ENCODE results near the gene SNTA1.

The SNTA1 gene

GRCh38 chr20:33412484-33412838 is 31.1 kb downstream of the SNTA1 start:
- no peak overlapping the region for H3K4me2 ChIP-seq (ENCODE audit: low read length)
- H3K36me3 ChIP-seq (ENCODE audit: insufficient read depth, low read length) = peaks cover 6% of the 10 kb centered on the region
- TF ChIP-seq, protein P1, sequence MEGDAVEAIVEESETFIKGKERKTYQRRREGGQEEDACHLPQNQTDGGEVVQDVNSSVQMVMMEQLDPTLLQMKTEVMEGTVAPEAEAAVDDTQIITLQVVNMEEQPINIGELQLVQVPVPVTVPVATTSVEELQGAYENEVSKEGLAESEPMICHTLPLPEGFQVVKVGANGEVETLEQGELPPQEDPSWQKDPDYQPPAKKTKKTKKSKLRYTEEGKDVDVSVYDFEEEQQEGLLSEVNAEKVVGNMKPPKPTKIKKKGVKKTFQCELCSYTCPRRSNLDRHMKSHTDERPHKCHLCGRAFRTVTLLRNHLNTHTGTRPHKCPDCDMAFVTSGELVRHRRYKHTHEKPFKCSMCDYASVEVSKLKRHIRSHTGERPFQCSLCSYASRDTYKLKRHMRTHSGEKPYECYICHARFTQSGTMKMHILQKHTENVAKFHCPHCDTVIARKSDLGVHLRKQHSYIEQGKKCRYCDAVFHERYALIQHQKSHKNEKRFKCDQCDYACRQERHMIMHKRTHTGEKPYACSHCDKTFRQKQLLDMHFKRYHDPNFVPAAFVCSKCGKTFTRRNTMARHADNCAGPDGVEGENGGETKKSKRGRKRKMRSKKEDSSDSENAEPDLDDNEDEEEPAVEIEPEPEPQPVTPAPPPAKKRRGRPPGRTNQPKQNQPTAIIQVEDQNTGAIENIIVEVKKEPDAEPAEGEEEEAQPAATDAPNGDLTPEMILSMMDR (IDR thresholded peaks at IDR 0.05; ENCODE audit: low read length) = no peak
- no peak for TF ChIP-seq EZH2 (IDR thresholded peaks at IDR 0.05; ENCODE audit: borderline replicate concordance, low read length)
- H3K4me3 ChIP-seq (ENCODE audit: low read depth, low read length, poor library complexity, severe bottlenecking) = no peak overlapping the region
- no peak overlapping the region for H2AFZ ChIP-seq (ENCODE audit: low read length)
- no peaks in the 10 kb centered on the region for H3K79me2 ChIP-seq (ENCODE audit: insufficient read depth, low read length)
- H3F3A ChIP-seq (ENCODE audit: insufficient read depth, low read length) = no peaks in the 10 kb centered on the region
- H3K4me1 ChIP-seq (ENCODE audit: insufficient read depth, low read length, severe bottlenecking) = peaks cover 24% of the 10 kb centered on the region
- H3K27ac ChIP-seq (ENCODE audit: low read depth, low read length, poor library complexity, severe bottlenecking) = no peak overlapping the region
- H3K9me3 ChIP-seq (ENCODE audit: low read length) = no peaks in the 10 kb centered on the region
- H3K27me3 ChIP-seq (ENCODE audit: insufficient read depth, low read length) = no peaks in the 10 kb centered on the region
- H4K20me1 ChIP-seq (ENCODE audit: insufficient read depth, low read length) = no peaks in the 10 kb centered on the region
- no peak overlapping the region for H3K9ac ChIP-seq (ENCODE audit: low read length)
- no peaks in the 10 kb centered on the region for H3K9me2 ChIP-seq (ENCODE audit: low read depth, low read length)

DNA sequence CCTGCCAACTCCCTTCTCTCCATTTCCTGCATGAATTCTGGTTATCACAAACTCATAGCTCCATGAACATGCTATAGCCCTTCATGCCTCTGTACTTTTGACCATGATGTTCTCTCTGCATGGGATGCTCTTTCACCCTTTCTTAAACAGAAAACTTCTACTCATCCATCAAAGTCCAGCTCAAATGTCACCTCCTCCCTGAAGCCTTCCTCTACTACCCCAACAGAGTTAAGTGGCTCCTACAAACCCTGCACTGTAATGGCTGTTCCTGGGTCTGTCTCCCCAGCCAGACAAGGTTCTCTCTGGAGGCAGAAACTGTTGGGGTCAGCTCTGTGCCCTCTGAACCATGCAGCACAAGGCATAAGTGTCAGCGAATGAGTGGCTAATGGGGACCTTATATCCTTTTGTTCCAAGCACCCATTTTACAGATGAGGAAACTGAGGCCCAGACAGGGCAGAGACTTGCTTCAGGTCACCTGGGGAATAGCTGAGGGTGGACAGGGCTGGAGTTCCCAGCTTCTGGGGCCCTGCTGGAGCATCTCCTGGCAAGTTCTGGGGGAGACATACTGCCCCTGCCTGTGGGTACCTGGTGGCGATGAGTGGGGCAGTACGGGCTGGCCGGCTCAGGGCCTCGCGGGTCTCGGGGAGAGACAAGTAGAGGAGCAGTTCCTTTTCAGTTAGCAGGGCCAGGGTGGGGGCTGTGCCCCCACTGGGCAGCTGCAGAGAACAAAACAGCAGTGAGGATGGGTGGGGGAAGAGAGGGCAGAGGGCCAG is 31.7 kb downstream of the SNTA1 start:
- no peak overlapping the region for H3K4me3 ChIP-seq (ENCODE audit: low read depth, low read length, poor library complexity, severe bottlenecking)
- no peaks in the 10 kb centered on the region for H3K9me3 ChIP-seq (ENCODE audit: low read length)

GRCh38 chr20:33411242-33411641 is 32.3 kb downstream of the SNTA1 start:
- TF ChIP-seq EZH2 (IDR thresholded peaks at IDR 0.05; ENCODE audit: borderline replicate concordance, low read length) = no peak
- TF ChIP-seq, protein P1 (IDR thresholded peaks at IDR 0.05; ENCODE audit: low read length) = no peak
- Histone ChIP-seq H3K79me2 (ENCODE audit: insufficient read depth, low read length) (no peaks in the 10 kb centered on the region), H3F3A (ENCODE audit: insufficient read depth, low read length) (no peaks in the 10 kb centered on the region), H3K27me3 (ENCODE audit: insufficient read depth, low read length) (no peaks in the 10 kb centered on the region), H3K27ac (ENCODE audit: low read depth, low read length, poor library complexity, severe bottlenecking) (no peak overlapping the region), H2AFZ (ENCODE audit: low read length) (no peak overlapping the region), H3K4me3 (ENCODE audit: low read depth, low read length, poor library complexity, severe bottlenecking) (no peak overlapping the region), H3K4me2 (ENCODE audit: low read length) (no peak overlapping the region), H3K36me3 (ENCODE audit: insufficient read depth, low read length) (peaks cover 18% of the 10 kb centered on the region), H4K20me1 (ENCODE audit: insufficient read depth, low read length) (no peaks in the 10 kb centered on the region), H3K9ac (ENCODE audit: low read length) (no peak overlapping the region), H3K9me2 (ENCODE audit: low read depth, low read length) (no peaks in the 10 kb centered on the region), H3K4me1 (ENCODE audit: insufficient read depth, low read length, severe bottlenecking) (peaks cover 29% of the 10 kb centered on the region), H3K9me3 (ENCODE audit: low read length) (no peaks in the 10 kb centered on the region)

More for the DNA sequence above, 31.7 kb downstream of the SNTA1 start:
- Histone ChIP-seq H3K9me2 (ENCODE audit: low read depth, low read length) (no peaks in the 10 kb centered on the region), H3F3A (ENCODE audit: insufficient read depth, low read length) (no peaks in the 10 kb centered on the region), H3K4me1 (ENCODE audit: insufficient read depth, low read length, severe bottlenecking) (peaks cover 29% of the 10 kb centered on the region), H3K27me3 (ENCODE audit: insufficient read depth, low read length) (no peaks in the 10 kb centered on the region), H3K9ac (ENCODE audit: low read length) (no peak overlapping the region), H3K79me2 (ENCODE audit: insufficient read depth, low read length) (no peaks in the 10 kb centered on the region), H3K36me3 (ENCODE audit: insufficient read depth, low read length) (peaks cover 11% of the 10 kb centered on the region), H4K20me1 (ENCODE audit: insufficient read depth, low read length) (no peaks in the 10 kb centered on the region), H2AFZ (ENCODE audit: low read length) (no peak overlapping the region), H3K27ac (ENCODE audit: low read depth, low read length, poor library complexity, severe bottlenecking) (no peak overlapping the region), H3K4me2 (ENCODE audit: low read length) (no peak overlapping the region)
- TF ChIP-seq EZH2 (IDR thresholded peaks at IDR 0.05; ENCODE audit: borderline replicate concordance, low read length) = no peak
- TF ChIP-seq, protein P1 (IDR thresholded peaks at IDR 0.05; ENCODE audit: low read length) = no peak
